Raji (cell line): ENCODE results near the gene DES.

Experiments used
- POLR2A ChIP-seq: IDR thresholded peaks from 2 replicates; pipeline ENCODE4 v1.6.1; 2011; ENCODE audit warnings: low read depth, low read length, control low read depth; ENCODE audit not compliant: insufficient read depth

Gene DES

GRCh38 chr2:219438453-219438852, 20.3 kb downstream of the DES start:
- TF ChIP-seq POLR2A = no peak

GRCh38 chr2:219439506-219439905, 21.3 kb downstream of the DES start:
- no peak for TF ChIP-seq POLR2A

- TF ChIP-seq POLR2A = no peak
Measured at GRCh38 chr2:219440388-219441256, 22.4 kb downstream of the DES start.

- TF ChIP-seq POLR2A = no peak
Measured at GRCh38 chr2:219441451-219442255, 23.5 kb downstream of the DES start.

GRCh38 chr2:219442256-219443015, 24.3 kb downstream of the DES start:
- TF ChIP-seq POLR2A = no peak

GRCh38 chr2:219443016-219443696, 25.0 kb downstream of the DES start:
- TF ChIP-seq POLR2A = no peak

- TF ChIP-seq POLR2A = no peak
Measured at GRCh38 chr2:219443697-219444023, 25.5 kb downstream of the DES start.

GRCh38 chr2:219444566-219445091, 26.5 kb downstream of the DES start:
- TF ChIP-seq POLR2A = no peak

GRCh38 chr2:219445220-219445640, 27.1 kb downstream of the DES start:
- TF ChIP-seq POLR2A = no peak

- TF ChIP-seq POLR2A = no peak
Measured at GRCh38 chr2:219446101-219446504, 27.9 kb downstream of the DES start.

GRCh38 chr2:219446689-219447088, 28.5 kb downstream of the DES start:
- no peak for TF ChIP-seq POLR2A

GRCh38 chr2:219447242-219448098, 29.3 kb downstream of the DES start:
- no peak for TF ChIP-seq POLR2A

GRCh38 chr2:219448099-219448775, 30.1 kb downstream of the DES start:
- TF ChIP-seq POLR2A = no peak
